OCI-LY1 (cell line): Measurements from ENCODE around the gene GP1BB.

ENCODE experiments used
- EZH2 ChIP-seq: fragments of 200-600 bp; sonication (generic), shearing (Covaris generic); IDR thresholded peaks from 2 replicates; pipeline ENCODE4 v1.8.0; 2017; ENCODE audit warnings: borderline replicate concordance, mixed run types, mild to moderate bottlenecking, antibody characterized with exemption, low read length, moderate library complexity, mixed read lengths
- TF ChIP-seq, protein P1 (sequence below): fragments of 200-600 bp; sonication (generic), shearing (Covaris generic); IDR thresholded peaks from 2 replicates; pipeline ENCODE4 v1.5.1; 2017; ENCODE audit warnings: mild to moderate bottlenecking, antibody characterized with exemption, low read length, moderate library complexity, mixed read lengths

GRCh38 chr22:19721330-19722177 lies 1.8 kb upstream of the GP1BB start:
- TF ChIP-seq, protein P1, sequence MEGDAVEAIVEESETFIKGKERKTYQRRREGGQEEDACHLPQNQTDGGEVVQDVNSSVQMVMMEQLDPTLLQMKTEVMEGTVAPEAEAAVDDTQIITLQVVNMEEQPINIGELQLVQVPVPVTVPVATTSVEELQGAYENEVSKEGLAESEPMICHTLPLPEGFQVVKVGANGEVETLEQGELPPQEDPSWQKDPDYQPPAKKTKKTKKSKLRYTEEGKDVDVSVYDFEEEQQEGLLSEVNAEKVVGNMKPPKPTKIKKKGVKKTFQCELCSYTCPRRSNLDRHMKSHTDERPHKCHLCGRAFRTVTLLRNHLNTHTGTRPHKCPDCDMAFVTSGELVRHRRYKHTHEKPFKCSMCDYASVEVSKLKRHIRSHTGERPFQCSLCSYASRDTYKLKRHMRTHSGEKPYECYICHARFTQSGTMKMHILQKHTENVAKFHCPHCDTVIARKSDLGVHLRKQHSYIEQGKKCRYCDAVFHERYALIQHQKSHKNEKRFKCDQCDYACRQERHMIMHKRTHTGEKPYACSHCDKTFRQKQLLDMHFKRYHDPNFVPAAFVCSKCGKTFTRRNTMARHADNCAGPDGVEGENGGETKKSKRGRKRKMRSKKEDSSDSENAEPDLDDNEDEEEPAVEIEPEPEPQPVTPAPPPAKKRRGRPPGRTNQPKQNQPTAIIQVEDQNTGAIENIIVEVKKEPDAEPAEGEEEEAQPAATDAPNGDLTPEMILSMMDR: no peak
- TF ChIP-seq EZH2: no peak
